ENCODE data around the gene XXYLT1.
"Not testable (repeated sequence)": the region's sequence is repeated elsewhere in the genome, so short reads cannot be mapped to it uniquely, and the experiment has no call there.

The XXYLT1 gene

GRCh38 chr3:195042743-195043606 lies 228.0 kb downstream of the XXYLT1 start:
- peak; percentile 27 for DNase-seq (ENCODE audit: low read depth)

- no peak for DNase-seq (ENCODE audit: low read depth)
Measured at GRCh38 chr3:195041871-195042742, 228.9 kb downstream of the XXYLT1 start.

GRCh38 chr3:195040773-195041520 lies 230.0 kb downstream of the XXYLT1 start:
- DNase-seq (ENCODE audit: low read depth), result no peak

DNA sequence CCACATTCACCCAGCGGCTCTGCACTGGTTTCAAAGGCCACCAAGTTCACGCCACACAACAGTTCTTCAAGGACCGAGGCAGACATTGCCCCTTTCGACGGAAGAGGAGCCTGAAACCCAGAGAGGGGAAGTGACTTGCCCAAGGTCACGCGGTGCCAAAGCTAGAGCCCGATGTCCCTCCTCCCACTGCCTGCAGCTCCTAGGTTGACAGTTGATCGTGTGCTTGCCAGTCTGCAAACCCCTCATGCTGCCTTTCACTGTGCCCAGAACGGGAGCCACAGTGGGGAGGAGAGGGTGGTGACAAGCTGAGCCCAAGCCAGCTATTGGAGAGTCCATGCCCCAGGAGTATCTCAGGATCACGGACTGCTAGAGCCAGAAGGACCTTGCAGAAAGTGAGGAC lies 230.9 kb downstream of the XXYLT1 start:
- no peak for DNase-seq (ENCODE audit: low read depth)

GRCh38 chr3:195039180-195039843 lies 231.6 kb downstream of the XXYLT1 start:
- DNase-seq (ENCODE audit: low read depth), result no peak

DNA sequence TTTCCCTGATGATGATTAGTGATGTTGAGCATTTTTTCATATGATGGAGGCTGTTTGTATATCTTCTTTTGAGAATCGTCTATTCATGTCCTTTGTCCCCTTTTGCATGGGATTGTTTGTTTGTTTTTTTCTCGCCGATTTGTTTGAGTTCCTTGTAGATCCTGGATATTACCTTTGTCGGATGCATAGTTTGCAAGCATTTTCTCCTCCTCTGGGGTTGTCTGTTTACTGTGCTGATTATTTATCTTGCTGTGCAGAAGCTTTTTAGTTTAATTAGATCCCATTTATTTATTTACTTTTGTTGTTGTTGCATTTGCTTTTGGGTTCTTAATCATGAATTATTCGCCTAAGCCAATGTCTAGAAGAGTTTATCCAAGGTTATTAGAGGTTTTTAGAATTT lies 232.8 kb downstream of the XXYLT1 start:
- no peak for DNase-seq (ENCODE audit: low read depth)

DNA sequence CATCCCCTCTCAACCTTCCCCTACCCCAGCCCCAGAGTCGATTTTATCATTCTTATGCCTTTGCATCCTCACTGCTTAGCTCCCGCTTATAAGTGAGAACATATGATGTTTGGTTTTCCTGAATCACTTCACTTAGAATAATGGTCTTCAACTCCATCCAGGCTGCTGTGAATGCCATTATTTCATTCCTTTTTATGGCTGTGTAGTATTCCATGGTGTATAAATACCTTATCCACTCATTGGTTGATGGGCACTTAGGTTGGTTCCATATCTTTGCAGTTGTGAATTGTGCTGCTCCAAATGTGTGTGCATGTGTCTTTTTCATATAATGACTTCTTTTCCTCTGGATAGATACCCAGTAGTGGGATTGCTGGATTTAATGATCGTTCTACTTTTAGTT lies 233.4 kb downstream of the XXYLT1 start:
- not testable (repeated sequence) for DNase-seq (ENCODE audit: low read depth)

DNA sequence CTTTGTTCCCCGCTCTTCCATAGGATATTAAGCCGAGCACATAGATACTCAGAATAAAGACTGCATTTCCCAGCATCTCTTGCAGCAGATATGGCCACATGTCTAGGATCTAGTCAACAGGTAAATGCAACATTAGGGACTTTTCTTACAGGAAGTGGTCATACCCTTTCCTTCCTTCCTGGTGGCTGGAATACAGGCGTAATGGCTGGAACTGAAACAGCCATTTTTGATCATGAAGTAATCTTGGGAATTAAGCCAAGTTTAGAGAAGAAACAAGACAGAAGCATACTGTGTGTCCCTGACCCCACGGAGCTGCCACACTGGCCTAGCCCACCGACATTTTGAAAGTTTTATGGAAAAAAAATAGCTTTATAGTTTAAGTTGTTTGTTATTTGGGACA lies 234.0 kb downstream of the XXYLT1 start:
- DNase-seq (ENCODE audit: low read depth), result no peak

DNA sequence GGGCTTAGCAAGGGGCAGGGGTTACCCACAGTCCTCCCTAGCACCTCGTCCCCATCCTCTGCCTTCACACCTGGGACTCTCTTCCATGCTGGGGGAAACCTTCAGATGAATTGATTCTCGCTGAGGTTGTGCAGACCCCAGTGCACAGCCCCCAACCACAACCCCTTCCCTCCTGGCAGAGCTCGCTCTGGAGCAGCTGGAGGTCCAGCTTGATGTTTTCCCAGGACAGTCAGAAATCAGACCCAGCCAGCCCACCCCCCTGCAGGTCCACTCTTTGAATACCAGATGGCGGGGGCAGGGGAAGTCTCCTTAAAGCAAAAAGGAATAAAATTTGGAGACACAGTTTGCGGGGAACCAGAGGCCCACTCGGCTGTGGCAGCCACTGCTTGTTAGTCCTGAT lies 234.4 kb downstream of the XXYLT1 start:
- DNase-seq (ENCODE audit: low read depth), result no peak

DNA sequence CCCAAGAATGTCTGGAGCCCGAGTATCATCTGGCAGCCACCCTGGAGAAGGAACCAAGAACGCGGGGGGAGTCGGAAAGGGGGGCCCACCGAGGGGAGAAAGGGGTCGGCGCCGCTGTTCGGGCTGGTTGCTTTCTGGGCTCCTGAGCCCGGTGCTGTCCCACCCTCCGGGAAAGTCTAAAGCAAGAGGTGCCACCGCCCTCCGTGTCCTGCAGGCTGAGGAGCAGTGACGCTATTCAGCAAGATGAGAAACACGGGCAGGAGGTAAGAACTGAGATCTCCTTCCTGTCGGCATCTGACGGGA lies 234.8 kb downstream of the XXYLT1 start:
- no peak for DNase-seq (ENCODE audit: low read depth)

GRCh38 chr3:195035345-195036202 lies 235.4 kb downstream of the XXYLT1 start:
- DNase-seq (ENCODE audit: low read depth), result no peak

DNA sequence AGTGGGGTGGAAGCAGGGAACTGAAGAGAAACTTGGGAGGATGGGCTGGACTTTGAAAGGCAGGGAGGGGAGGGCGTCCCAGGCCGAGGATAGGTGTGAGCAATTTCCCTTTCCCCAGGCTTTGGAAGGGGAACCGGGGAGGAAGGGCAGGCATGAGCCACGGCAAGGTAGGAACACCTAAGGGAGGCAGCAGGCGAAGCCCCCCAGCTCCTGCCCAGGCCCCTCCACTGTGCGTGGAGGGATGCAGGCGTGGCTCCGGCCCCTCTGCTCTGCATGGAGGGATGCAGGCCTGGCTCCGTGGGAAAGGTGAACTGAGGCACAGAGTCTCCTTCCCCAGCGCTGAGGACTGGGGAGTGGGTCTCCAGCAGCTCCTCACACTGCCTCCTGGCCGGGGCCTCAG lies 236.4 kb downstream of the XXYLT1 start:
- no peak for DNase-seq (ENCODE audit: low read depth)

DNA sequence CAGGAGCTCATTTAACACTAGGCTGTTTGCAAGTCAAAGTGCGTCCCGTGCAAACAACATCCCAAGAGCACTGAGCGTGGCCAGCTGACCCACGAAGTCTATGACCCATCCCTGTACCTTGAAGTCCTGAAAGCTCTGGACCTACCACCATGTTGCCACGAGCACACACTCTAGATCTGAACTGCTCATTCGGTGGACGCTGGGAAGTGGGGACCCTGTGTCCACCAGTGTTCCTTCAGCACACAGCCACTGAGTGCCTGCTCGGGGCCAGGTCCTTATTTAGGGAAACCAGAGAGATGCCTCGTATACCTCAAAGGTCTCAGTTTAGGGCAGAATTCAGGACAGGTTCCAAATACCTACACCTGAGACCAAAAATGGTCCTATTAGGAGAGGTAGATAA lies 236.9 kb downstream of the XXYLT1 start:
- no peak for DNase-seq (ENCODE audit: low read depth)

GRCh38 chr3:195033531-195034091 lies 237.3 kb downstream of the XXYLT1 start:
- peak; percentile 17 for DNase-seq (ENCODE audit: low read depth)

DNA sequence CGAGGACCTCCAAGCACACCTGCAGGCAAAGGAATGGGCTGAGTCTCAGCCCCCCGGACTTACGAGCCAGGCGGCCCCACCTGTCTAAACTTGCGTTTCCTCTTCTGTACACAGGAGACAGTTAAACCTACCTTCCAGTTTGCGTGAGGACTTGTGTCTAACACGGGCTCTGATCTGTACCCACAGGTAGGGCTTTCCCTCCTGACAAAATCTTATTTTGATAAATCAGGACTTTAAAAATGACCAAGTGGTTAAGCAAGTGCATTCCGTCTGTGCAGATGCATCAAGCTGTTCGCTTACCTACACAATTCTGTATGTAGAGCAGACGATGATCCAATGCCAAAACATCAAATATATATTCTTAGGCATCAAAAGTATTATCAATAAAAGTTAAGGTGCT lies 238.0 kb downstream of the XXYLT1 start:
- no peak for DNase-seq (ENCODE audit: low read depth)

DNA sequence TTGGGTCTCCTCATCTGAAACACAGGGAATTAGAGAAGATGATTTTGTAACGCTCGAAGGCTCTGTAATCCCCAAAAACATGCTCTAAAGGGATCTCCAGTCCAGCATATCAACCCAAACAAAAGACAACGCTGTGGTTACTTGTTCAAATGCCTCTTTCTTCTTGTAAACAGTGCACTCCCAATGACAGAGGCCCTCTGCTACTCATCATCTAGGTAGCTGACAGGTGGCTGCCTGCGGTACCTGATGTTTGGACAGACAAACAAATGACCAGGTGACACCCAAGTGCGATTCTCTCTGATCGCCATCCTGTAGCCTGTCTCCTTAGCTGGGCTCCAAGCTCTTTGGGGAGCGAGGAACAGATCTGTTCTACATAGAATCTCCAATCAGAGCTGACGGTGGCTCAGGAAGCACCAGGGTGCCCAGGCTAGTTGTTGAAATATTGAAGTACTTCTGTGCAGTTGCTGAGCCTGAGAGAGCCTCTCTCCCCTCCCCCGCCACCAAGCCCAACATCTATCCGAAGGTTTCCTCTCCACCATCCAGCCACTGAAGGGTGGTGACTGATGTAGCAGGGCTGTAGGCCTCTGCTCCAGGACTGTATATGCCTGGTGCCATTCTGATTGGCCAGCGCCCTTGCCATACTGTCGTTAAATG lies 238.7 kb downstream of the XXYLT1 start:
- no peak for DNase-seq (ENCODE audit: low read depth)

DNA sequence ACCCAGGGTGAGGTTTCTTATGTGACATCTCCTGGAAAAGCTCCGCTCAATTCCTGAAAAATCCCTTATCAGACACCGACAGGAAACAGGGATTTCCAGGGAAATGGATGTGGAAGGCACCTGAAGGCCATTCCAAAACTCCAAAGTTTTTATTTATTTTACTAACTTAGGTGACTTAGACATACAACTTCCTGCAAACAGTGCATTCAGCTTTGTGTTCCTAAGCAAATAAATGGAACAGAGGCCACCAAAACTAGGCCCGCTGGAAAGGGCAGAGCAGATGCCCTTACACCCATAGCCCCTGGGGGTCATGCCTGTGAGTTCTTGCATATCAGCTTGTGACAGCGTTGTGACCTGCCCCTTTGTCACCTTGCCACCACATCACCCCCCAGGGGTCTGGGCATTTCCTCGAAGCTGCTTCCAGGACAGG lies 239.4 kb downstream of the XXYLT1 start:
- no peak for DNase-seq (ENCODE audit: low read depth)

DNA sequence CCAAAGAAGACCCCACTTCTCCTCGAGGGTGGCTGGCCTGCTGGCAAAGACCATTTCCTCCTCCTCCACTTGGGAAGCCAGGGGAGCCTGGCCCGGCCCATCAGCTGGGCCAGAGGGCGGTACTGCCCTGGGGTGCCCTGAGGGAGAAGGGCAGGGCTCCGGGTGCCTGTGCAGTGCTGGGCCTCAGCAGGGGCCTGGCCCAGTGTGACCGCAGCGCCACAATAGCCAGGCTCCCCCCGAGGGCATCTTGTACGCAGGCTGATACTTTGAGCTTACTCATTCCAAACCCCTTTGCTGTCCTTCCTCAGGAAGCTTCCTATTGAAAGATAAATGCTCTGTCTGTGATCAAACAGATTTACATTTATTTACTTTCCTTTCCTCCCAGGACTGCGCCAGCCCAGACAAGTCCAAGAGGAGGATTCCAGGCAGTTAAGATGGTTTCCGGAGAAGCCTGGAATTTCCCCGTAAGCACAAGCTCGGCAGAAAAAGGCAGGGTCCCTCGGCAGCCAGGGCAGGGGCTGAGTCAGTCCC lies 240.1 kb downstream of the XXYLT1 start:
- peak; percentile 93 for DNase-seq (ENCODE audit: low read depth)

DNA sequence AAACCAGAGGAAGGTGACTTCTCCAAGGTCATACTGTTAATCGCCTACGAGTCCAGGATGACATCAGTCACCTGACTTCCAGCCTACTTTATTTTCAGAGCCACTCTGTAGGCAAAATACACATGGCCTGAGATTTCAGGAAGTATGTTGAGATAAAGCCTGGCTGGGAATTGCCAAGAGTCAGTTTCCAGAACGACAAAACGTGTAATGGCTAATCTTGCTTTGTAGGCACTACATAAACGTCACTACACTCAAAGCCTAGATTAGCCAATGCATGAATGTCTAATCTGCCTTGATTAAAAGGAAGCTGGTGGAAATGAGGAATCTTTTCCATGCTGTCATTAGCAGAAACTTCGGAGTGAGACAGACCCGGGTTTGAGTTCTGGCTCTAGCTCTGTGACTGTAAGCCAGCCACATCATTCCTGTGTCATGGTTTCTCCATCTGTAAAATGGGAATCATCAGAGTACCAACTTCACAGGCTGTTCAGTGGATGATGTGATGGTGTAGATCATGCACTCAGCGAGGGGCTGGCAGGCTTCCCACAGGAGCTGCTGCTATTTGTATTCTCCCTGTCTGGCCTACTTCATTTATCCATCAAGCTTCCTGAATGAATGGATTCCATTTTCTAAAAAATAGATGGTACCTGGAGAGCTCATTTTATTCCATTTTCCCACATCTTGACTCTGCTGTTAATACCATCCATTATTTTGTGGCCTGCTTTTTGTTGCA lies 241.9 kb downstream of the XXYLT1 start:
- no peak for DNase-seq (ENCODE audit: low read depth)

Measured in ELR (cell line).